ENCODE data around the gene WNT5B.
"Not testable (repeated sequence)": the region's sequence is repeated elsewhere in the genome, so short reads cannot be mapped to it uniquely, and the experiment has no call there.

WNT5B gene

DNA sequence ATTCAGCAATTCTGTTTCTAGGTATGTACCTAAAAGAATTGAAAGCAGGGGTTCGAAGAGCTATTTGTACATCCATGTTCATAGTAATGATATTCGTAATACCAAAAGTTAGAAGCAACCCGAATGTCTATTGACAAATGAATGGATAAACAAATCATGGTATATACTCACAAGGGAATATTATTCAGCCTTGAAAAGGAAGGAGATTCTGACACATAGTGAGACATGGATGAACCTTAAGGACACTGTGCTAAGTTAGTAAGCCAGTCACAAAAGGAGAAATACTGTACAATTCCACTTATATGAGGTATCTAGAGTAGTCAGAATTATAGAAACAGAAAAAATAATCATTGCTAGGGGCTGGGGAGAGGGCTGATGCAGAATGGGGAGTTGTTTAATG lies 30.3 kb upstream of the WNT5B start:
- no peak for DNase-seq

DNA sequence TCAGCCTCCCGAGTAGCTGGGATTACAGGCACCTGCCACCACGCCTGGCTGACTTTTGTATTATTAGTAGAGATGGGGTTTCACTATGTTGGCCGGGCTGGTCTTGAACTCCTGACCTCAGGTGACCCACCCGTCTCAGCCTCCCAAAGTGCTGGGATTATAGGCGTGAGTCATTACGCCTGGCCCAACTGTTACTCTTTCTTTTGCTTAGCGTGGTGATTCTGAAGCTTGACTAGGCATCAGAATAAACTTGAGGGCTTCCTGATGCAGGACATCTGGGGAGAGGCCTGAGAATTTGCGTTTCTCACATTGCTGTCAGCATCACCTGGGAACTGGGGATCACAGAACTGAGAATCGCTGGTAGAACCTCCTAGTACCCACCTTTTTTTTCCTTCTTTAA lies 26.3 kb upstream of the WNT5B start:
- not testable (repeated sequence) for DNase-seq

DNA sequence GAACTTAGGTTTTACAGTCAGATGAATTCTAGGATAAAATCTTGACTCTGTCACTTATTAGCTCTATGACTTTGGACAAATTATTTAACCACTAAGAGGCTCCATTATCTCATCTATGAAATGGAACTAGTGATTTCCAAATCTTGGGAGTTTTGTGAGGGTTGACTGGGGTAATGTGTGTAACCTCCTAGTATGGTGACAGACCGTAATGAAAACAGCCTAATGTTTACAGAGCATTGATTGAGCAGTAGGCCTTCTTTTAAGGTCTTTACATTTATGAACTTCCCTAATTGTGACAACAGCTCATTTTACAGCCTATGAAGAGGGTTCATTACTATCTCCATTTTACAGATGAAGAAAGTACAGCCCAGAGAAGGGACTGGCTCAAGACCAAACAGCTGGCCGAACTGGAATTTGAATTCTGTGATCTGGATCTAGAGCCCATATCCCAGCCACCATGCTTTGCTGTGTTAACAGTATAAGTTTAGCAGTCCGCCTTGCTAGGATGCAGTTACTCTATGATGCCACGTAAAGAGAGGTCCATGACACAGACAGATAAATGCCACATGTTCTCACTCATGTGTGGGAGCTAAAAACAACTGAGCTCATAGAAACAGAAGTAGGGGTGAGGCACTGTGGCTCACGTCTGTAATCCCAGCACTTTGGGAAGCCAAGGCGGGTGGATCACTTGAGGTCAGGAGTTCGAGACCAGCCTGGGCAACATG lies 25.6 kb upstream of the WNT5B start:
- DNase-seq: peak; percentile 54

- DNase-seq: no peak
Measured at GRCh38 chr12:1604464-1604863, 24.6 kb upstream of the WNT5B start.

DNA sequence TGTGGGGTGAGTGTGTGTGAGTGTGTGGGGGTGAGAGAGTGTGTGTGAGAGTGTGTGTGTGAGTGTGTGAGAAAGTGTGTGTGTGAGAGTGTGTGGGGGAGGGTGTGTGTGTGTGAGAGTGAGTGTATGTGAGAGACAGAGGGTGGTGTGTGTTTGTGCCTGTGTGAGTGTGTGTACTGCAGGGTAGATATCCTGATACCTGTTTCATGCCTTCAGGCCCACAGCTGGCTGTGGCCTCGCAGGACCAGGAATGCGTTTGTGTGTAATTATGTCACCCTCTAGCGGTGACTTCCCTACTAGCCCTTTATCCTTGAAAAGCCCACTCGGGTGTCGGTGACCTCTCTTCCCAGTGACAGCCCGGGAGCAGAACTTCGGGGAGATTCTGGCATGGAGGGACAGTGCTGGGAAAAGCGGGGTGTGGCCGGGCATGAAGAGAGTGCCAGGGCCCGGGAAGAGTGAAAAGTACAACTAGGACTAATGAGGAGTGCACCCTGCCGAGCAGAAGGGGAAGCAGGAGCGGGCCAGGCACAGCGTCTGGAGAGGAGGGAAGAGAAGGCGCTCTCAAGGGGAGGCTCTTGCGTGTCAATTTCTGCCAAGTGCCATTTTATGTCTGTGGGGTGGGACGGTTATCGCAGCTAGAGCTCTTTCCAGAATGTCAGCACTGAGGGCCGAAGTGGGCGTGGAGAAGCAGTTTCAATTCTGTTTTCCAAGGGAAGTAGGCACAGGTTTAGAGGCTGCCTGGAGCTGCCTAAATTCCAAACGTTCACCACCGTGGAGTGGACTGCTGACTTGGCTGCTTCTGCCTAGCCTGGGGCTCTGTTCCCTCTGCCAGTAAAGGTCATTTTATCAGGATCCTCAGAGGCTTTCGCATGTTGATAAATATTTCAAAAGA lies 23.7 kb upstream of the WNT5B start:
- peak; percentile 84 for DNase-seq

DNA sequence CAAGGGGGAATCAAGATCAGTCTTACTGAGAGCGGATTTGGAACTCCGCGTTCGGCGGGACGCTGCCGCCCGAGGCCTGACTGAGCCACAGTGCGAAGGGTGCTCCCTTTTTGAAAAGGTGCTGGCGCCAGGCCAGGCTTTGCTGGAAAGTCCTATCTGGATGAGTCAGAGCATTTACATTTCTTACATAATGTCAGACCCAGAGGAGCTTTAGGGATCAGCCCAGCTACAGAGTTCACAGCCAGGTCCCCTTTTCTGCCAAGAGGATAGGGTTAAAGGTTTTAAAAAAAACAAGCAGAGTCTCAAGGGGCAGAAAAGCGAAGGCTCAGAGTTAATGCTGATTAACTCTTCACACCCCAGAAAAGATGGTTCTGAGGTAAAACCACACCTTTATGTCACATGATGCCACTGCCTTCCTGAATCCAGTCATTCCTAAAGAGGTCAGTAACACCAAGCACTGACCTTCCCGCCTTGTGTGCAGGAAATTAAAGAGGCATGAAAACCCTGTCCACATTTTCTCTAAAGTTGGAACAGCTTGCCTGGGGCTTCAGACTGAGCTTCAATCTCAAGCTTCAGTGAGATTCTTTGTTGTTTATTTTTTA lies 22.9 kb upstream of the WNT5B start:
- peak; percentile 89 for DNase-seq

DNA sequence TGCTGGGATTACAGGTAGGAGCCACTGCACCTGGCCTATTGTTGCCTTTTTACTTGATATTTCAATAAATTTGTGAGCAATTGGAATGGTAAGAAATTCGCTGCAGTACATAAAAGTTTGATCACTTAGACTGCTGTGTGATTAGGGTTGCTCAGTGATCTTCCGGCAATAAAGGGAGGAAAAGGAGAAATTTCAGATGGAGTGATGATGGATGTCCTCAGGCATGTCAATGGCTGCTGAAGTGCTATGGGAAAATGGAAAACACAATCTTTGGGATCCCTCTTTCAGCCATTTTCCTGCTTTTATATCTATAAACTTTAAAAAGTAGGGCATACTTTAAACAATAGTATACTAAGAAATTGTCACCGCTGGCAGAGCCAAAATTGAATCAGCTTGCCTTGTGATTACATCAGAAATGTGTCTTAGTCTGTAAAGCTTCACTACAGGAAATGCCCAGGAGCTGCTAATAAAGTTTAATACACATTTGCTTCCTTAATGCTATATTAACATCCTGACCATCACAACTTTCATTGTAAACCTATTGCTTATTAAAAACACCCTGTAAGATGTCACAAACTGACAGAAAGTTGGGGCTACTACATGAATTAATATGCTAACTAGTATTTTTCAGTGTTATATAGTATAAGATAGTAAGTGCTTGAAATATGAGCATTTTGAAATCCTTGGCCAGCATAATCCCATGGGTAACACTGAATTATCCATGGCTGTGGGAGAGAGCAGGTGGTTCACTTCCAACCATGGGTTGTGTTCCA lies 20.9 kb upstream of the WNT5B start:
- peak; percentile 77 for DNase-seq

GRCh38 chr12:1608713-1609119 lies 20.3 kb upstream of the WNT5B start:
- no peak for DNase-seq

DNA sequence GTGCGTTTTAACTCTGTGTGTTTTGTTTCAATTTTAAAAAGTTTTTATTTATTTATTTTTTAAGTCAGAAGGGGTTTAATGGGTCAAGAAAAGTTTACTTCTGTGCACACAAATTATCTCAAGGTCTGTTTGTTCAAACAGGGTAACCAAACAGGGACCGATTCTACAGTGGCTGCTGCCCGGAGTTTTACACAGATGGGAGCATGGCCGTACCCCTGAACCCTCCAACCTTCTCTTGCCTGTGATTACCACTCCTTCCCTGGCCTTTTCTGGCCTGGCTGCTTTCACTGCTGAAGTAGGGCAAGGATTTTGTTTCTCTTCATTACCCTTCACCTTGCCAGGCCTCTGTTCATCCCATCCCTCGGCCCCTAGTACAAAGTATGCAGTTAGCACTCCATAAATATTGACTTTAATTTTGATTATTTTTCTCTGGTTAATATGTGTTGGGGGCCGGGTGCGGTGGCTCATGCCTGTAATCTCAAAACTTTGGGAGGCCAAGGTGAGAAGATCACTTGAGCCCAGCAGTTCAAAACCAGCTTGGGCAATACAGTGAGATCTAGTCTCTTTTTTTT lies 18.9 kb upstream of the WNT5B start:
- DNase-seq: no peak

GRCh38 chr12:1611803-1612572 lies 17.0 kb upstream of the WNT5B start:
- peak; percentile 93 for DNase-seq

DNA sequence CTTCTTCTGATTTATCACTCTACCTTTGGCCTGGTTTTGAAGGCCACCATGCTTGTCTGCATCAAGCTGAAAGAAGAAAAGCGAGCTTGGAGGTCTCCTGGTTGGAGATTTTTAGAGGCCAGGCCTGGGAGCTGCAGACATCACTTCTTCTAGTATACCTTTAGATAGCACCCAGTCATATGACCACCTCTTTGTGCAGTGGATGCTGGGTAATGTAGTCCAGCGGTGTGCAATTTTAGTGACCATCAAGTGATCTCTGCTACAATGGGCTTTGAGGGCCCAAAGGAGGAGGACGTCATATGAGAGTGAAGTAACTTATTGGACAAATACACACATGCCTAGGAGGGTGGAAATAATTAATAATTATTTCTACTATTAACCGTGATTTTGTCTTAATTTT lies 15.2 kb upstream of the WNT5B start:
- no peak for DNase-seq

DNA sequence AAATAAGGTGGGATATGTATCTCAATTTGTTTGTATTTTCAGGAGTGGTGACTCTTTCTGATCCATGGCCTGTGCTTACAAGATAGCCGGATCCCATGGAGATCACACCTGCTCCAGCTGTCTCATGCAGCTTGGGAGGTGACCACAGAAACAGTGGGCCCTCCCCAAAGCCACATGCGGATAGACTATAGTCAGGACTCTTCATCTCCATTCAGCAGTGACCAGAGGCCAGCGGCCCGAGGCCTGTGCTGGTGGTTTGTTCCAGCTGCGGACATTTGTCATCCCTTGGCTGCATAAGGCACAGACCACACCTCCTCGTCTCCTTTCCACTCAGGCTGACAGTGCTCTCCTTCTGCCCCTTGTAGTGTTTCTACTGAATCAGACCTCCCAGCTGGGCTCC lies 14.7 kb upstream of the WNT5B start:
- DNase-seq: no peak

- no peak for DNase-seq
Measured at GRCh38 chr12:1616233-1617066, 12.6 kb upstream of the WNT5B start.

GRCh38 chr12:1618489-1618888 lies 10.5 kb upstream of the WNT5B start:
- no peak for DNase-seq

DNA sequence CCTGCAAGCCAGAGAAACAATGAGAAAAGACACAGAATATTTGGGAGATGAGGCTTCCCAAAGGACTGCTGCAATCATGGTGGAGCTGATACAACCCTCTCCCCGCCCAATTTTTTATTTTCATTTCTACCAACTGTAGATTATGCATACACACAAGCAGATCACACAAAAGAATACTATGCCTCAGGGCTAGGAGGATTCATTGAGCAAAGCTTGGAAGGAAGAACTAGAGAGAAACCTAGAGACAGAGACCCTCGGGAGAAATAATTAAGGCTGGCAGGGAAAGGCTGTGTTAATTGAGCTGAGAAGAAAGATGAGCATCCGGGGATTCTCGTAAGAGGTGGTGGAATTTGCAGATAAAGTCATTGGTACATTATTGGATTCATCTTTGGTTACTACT lies 9.9 kb upstream of the WNT5B start:
- DNase-seq: no peak

DNA sequence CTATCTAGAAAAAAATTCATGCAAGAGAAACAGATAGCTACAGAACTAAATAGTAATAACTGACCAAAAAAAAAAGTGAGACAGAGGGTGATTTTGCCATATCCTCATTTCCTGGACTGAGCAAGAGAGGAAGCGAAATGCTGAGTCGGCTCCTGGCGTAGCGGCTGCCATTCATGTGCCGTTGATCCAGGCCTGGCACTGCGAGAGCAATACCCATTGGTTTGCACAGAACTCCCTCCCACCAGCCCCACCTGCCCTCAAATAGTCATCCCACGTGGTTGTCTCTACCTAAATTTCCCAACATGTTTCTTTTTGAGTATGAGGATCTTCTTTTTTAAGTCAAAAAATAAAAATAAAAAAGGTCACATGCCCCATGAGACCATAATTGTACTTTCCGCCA lies 9.4 kb upstream of the WNT5B start:
- DNase-seq: no peak

DNA sequence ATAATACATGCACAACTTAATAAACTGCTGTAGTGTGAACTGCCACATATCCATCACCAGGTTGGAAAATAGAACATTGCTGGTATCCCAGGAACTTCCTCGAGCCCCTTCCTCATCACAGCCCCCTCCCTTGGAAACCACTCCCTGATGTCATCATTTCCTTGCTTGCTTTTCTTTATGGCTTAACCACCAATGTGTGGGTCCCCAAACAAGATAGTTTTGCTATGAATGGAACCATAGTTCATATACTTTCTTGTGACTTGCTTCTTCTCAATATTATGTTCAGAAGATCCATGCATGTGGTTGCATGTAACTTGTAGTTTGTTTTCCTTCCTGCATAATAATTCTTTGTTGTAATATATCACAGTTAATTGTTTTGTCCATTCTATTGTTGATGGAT lies 8.9 kb upstream of the WNT5B start:
- DNase-seq: no peak

- no peak for DNase-seq
Measured at GRCh38 chr12:1622406-1622805, 6.6 kb upstream of the WNT5B start.

DNA sequence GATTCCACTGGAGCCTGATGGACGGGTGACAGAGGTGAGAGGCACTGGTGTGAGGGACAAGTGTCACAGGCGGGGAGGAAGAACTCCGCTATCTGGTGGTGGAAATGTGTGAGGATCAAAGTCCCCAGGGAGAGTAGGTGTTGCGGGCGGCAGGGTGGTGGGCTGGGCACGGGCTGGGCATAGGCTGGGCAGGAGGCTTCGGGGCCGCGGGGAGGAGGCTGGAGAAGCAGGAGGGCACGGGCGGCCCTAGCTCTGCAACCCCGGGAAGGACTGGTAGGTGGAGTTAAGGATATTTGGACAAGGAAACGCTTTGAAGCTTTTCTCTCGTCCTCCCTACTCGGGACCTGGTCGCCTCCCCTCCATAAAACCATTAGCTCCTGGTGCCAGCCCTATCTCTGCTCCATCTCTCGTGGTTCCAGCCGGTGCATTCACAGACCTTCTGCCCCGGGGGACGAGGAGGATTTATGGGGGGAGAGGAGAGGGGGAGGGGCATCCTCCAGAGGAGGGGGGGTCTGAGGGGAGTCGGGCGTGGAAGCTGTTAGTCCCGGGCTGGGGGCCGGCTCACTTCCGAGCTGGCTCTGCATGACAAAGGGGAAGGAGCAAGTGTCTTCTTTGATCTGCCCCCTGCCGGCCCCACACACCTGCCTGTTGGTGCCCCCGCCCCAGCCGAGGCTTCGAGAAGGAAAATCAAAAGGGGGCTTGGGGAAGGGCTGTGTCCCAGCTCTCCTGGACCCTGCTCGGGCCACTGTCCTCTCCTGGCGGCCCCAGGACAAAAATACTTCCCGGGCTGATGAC lies 504 bp downstream of the WNT5B start:
- no peak for DNase-seq

Measured in fibroblast of skin of abdomen (primary cell).